H9 (cell line): ENCODE measurements around the gene RHOH. TPM values are rescaled to one million over a fixed set of nuclear protein-coding genes. Genes with fewer than 3 reads are reported as not detected.

ENCODE experiments used
- DNase-seq: peaks from one replicate; pipeline ENCODE4 v3.0.0-alpha.2; 2017
- H2AFZ ChIP-seq: one replicate; pipeline ENCODE4 v1.6.1; 2013; ENCODE audit warnings: mild to moderate bottlenecking, low read length, control low read depth, moderate library complexity
- H2AK5ac ChIP-seq: 2 replicates; pipeline ENCODE4 v1.6.1; 2013; ENCODE audit warnings: low read length, control low read depth, mixed read lengths; ENCODE audit not compliant: insufficient read length
- H2BK120ac ChIP-seq: one replicate; pipeline ENCODE4 v1.6.1; 2013; ENCODE audit warnings: low read depth, mild to moderate bottlenecking, low read length, control low read depth, inconsistent platforms; ENCODE audit not compliant: poor library complexity, severe bottlenecking
- H2BK12ac ChIP-seq: 2 replicates; pipeline ENCODE4 v1.6.1; 2013; ENCODE audit warnings: low read length, control low read depth, mixed read lengths, low read depth; ENCODE audit not compliant: insufficient read length
- H2BK15ac ChIP-seq: 2 replicates; pipeline ENCODE4 v1.6.1; 2013; ENCODE audit warnings: low read depth, low read length, control low read depth
- H2BK20ac ChIP-seq: one replicate; pipeline ENCODE4 v1.6.1; 2013; ENCODE audit warnings: low read depth, mild to moderate bottlenecking, low read length, control low read depth, inconsistent platforms; ENCODE audit not compliant: poor library complexity, severe bottlenecking
- H2BK5ac ChIP-seq: 2 replicates; pipeline ENCODE4 v1.6.1; 2013; ENCODE audit warnings: low read length, control low read depth, mixed read lengths; ENCODE audit not compliant: insufficient read length
- H3K14ac ChIP-seq: 2 replicates; pipeline ENCODE4 v1.6.1; 2013; ENCODE audit warnings: low read length, control low read depth; ENCODE audit not compliant: insufficient read depth
- H3K18ac ChIP-seq: 2 replicates; pipeline ENCODE4 v1.6.1; 2013; ENCODE audit warnings: low read depth, mild to moderate bottlenecking, mixed read lengths, low read length, control low read depth; ENCODE audit not compliant: insufficient read length
- H3K23ac ChIP-seq: 2 replicates; pipeline ENCODE4 v1.6.1; 2013; ENCODE audit warnings: low read length, control low read depth, mixed read lengths, low read depth; ENCODE audit not compliant: insufficient read length
- H3K23me2 ChIP-seq: 2 replicates; pipeline ENCODE4 v1.6.1; 2013; ENCODE audit warnings: low read depth, mild to moderate bottlenecking, mixed read lengths, low read length, control low read depth; ENCODE audit not compliant: insufficient read length, poor library complexity, severe bottlenecking
- H3K27ac ChIP-seq: 2 replicates; pipeline ENCODE4 v1.5.1; 2013; ENCODE audit warnings: low read length, control low read depth, mixed read lengths, low read depth; ENCODE audit not compliant: insufficient read length
- H3K27me3 ChIP-seq: 2 replicates; pipeline ENCODE4 v1.6.1; 2013; ENCODE audit warnings: low read length, control low read depth, inconsistent platforms; ENCODE audit not compliant: insufficient read depth
- H3K4ac ChIP-seq: 2 replicates; pipeline ENCODE4 v1.6.1; 2013; ENCODE audit warnings: low read depth, mild to moderate bottlenecking, control low read depth, inconsistent platforms, low read length, moderate library complexity
- H3K4me1 ChIP-seq: 2 replicates; pipeline ENCODE4 v1.6.1; 2013; ENCODE audit warnings: low read length, control low read depth, inconsistent platforms; ENCODE audit not compliant: insufficient read depth
- H3K4me2 ChIP-seq: 2 replicates; pipeline ENCODE4 v1.6.1; 2013; ENCODE audit warnings: low read length, control low read depth, mixed read lengths; ENCODE audit not compliant: insufficient read length, insufficient read depth
- H3K56ac ChIP-seq: 2 replicates; pipeline ENCODE4 v1.6.1; 2013; ENCODE audit warnings: low read depth, mild to moderate bottlenecking, mixed read lengths, low read length, control low read depth; ENCODE audit not compliant: insufficient read length
- H3K79me1 ChIP-seq: 2 replicates; pipeline ENCODE4 v1.6.1; 2013; ENCODE audit warnings: low read depth, mild to moderate bottlenecking, moderate library complexity, low read length, control low read depth, inconsistent platforms; ENCODE audit not compliant: insufficient read depth, poor library complexity, severe bottlenecking
- H3K79me2 ChIP-seq: 2 replicates; pipeline ENCODE4 v1.6.1; 2013; ENCODE audit warnings: low read length, control low read depth, inconsistent platforms; ENCODE audit not compliant: insufficient read depth
- H3K9ac ChIP-seq: 2 replicates; pipeline ENCODE4 v1.6.1; 2013; ENCODE audit warnings: low read length, control low read depth, mixed read lengths; ENCODE audit not compliant: insufficient read length; ENCODE audit errors: extremely low read depth
- H3K9me3 ChIP-seq: one replicate; pipeline ENCODE4 v1.6.1; 2013; ENCODE audit warnings: low read depth, low read length, inconsistent platforms; ENCODE audit not compliant: control insufficient read depth
- H3T11ph ChIP-seq: one replicate; pipeline ENCODE4 v1.6.1; 2013; ENCODE audit warnings: mild to moderate bottlenecking, low read length, control low read depth, inconsistent platforms
- H4K20me1 ChIP-seq: one replicate; pipeline ENCODE4 v1.6.1; 2013; ENCODE audit not compliant: control insufficient read depth, insufficient read length, insufficient read depth
- H4K5ac ChIP-seq: 2 replicates; pipeline ENCODE4 v1.6.1; 2013; ENCODE audit warnings: low read depth, mild to moderate bottlenecking, mixed read lengths, low read length, control low read depth; ENCODE audit not compliant: insufficient read length
- H4K8ac ChIP-seq: replicated peaks from 2 replicates; pipeline ENCODE4 v1.6.1; 2013; ENCODE audit warnings: low read length, control low read depth, mixed read lengths, low read depth; ENCODE audit not compliant: insufficient read length
- H4K91ac ChIP-seq: 2 replicates; pipeline ENCODE4 v1.6.1; 2013; ENCODE audit warnings: low read depth, mild to moderate bottlenecking, moderate library complexity, mixed read lengths, low read length, control low read depth; ENCODE audit not compliant: insufficient read length
- H3K27ac Mint-ChIP-seq, 3 experiments: 2 replicates in 2 of 3; 3 replicates in 1 of 3; pipeline ENCODE4 v1.8.0; 2020 to 2021; ENCODE audit warnings: mixed read lengths in 3 of 3, mild to moderate bottlenecking in 1 of 3, moderate library complexity in 1 of 3
- H3K27me3 Mint-ChIP-seq: 2 replicates; pipeline ENCODE4 v1.8.0; 2021; ENCODE audit warnings: low read depth, mild to moderate bottlenecking, moderate library complexity, mixed read lengths
- H3K36me3 Mint-ChIP-seq, 3 experiments: 2 replicates in 2 of 3; 3 replicates in 1 of 3; pipeline ENCODE4 v1.8.0; 2020 to 2021; ENCODE audit warnings: low read depth in 3 of 3, mixed read lengths in 3 of 3; ENCODE audit not compliant: insufficient read depth in 1 of 3
- H3K4me1 Mint-ChIP-seq, 2 experiments: 2 replicates each; pipeline ENCODE4 v1.8.0; 2020; ENCODE audit warnings: mixed read lengths in 2 of 2
- H3K4me3 Mint-ChIP-seq, 2 experiments: 2 replicates in 1 of 2; 3 replicates in 1 of 2; pipeline ENCODE4 v1.8.0; 2020 to 2021; ENCODE audit warnings: mild to moderate bottlenecking in 2 of 2, mixed read lengths in 2 of 2, moderate library complexity in 1 of 2
- H3K9me3 Mint-ChIP-seq, 2 experiments: 2 replicates in 1 of 2; 3 replicates in 1 of 2; pipeline ENCODE4 v1.8.0; 2020; ENCODE audit warnings: mild to moderate bottlenecking in 2 of 2, mixed read lengths in 2 of 2, moderate library complexity in 1 of 2
- WGBS: extraction: QIAGEN DNeasy Blood & Tissue Kit; methylation state at CpG from one replicate; pipeline ENCODE4 v1.1.7; 2013; ENCODE audit warnings: missing lambda C conversion rate, low lambda C conversion rate, mixed read lengths; ENCODE audit not compliant: insufficient read length; ENCODE audit errors: extremely low coverage; 5-methylcytosine and 5-hydroxymethylcytosine counted together
- total RNA-seq: library from RNA; stranded (reverse); gene quantifications from 2 replicates; pipeline ENCODE4 v1.2.1, GENCODE V29; 2021
- TF ChIP-seq, protein P1 (sequence below): fragments of 200-600 bp; sonication (generic); conservative IDR thresholded peaks from 3 replicates; pipeline ENCODE4 v1.8.0; 2021; ENCODE audit warnings: antibody characterized with exemption, mild to moderate bottlenecking

The RHOH gene
- total RNA-seq, 1 experiment from 2014 or later = 7.1 TPM

DNA sequence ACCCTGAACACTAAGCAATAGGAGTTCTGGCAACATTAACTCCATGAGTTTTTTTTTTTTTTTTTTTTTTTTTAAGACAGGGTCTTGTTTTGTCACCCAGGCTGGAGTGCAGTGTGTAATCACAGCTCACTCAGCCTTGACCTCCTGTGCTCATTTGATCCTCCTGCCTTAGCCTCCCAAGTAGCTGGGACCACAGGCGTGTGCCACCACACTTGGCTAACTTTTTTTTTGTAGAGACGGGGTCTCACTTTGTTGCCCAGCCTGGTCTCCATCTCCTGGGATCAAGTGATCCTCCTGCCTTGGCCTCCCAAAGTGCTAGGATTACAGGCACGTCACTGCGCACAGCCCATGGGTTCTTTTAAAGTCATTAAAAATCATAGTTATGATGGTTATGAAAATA, 5.1 kb downstream of the RHOH start:
- Histone ChIP-seq H4K8ac (no peak overlapping the region), H3K4ac (no peak overlapping the region), H3K79me1 (no peaks in the 10 kb centered on the region), H2BK5ac (no peak overlapping the region), H4K20me1 (no peaks in the 10 kb centered on the region), H2BK120ac (no peak overlapping the region), H2BK12ac (no peak overlapping the region), H3K27me3 (no peaks in the 10 kb centered on the region), H3T11ph (no peak overlapping the region), H4K91ac (no peak overlapping the region), H3K56ac (no peak overlapping the region), H3K9me3 (no peaks in the 10 kb centered on the region), H3K23me2 (peaks cover 5% of the 10 kb centered on the region), H3K18ac (no peak overlapping the region), H3K27ac (no peak overlapping the region), H3K9ac (no peak overlapping the region), H2AFZ (no peak overlapping the region), H2BK20ac (no peak overlapping the region), H3K23ac (no peak overlapping the region), H2BK15ac (no peak overlapping the region), H2AK5ac (no peak overlapping the region), H3K14ac (no peak overlapping the region), H3K4me1 (peaks cover 10% of the 10 kb centered on the region; the same call in 1 of the 2 replicates), H3K4me2 (no peak overlapping the region), H3K79me2 (peaks cover 4% of the 10 kb centered on the region; the same call in 1 of the 2 replicates), H4K5ac (no peak overlapping the region)
- TF ChIP-seq, protein P1, sequence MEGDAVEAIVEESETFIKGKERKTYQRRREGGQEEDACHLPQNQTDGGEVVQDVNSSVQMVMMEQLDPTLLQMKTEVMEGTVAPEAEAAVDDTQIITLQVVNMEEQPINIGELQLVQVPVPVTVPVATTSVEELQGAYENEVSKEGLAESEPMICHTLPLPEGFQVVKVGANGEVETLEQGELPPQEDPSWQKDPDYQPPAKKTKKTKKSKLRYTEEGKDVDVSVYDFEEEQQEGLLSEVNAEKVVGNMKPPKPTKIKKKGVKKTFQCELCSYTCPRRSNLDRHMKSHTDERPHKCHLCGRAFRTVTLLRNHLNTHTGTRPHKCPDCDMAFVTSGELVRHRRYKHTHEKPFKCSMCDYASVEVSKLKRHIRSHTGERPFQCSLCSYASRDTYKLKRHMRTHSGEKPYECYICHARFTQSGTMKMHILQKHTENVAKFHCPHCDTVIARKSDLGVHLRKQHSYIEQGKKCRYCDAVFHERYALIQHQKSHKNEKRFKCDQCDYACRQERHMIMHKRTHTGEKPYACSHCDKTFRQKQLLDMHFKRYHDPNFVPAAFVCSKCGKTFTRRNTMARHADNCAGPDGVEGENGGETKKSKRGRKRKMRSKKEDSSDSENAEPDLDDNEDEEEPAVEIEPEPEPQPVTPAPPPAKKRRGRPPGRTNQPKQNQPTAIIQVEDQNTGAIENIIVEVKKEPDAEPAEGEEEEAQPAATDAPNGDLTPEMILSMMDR = no peak
- DNase-seq = no peak
- H3K4me1 Mint-ChIP-seq = peaks cover 46 to 47% of the 10 kb centered on the region in 2 experiments
- no peak overlapping the region; a peak in 1 of 7 replicates for H3K27ac Mint-ChIP-seq
- H3K4me3 Mint-ChIP-seq = peak overlapping the region in 1 of 2 experiments; percentile 35; a peak in 1 of 5 replicates
- no peaks in the 10 kb centered on the region for H3K36me3 Mint-ChIP-seq
- H3K27me3 Mint-ChIP-seq = no peaks in the 10 kb centered on the region
- WGBS = no CpG with 5 or more reads among the region's 4 CpGs
- no peaks in the 10 kb centered on the region for H3K9me3 Mint-ChIP-seq
